Hepatocyte (in vitro differentiated cells): ENCODE data around the gene MED9.

ENCODE experiments used
- CTCF ChIP-seq: fragments of 200-600 bp; sonication (generic); IDR thresholded peaks from 2 replicates; pipeline ENCODE4 v1.5.1; 2016; ENCODE audit warnings: antibody characterized with exemption, mild to moderate bottlenecking; ENCODE audit not compliant: poor library complexity
- EZH2 ChIP-seq: fragments of 200-600 bp; sonication (generic); IDR thresholded peaks from 2 replicates; pipeline ENCODE4 v1.6.1; 2016; ENCODE audit warnings: antibody characterized with exemption, mild to moderate bottlenecking, borderline replicate concordance
- EZH2phosphoT487 ChIP-seq: fragments of 200-600 bp; sonication (generic); IDR thresholded peaks from one replicate; pipeline ENCODE4 v1.6.1; 2018; ENCODE audit warnings: antibody characterized with exemption, mild to moderate bottlenecking, low read depth, moderate library complexity; ENCODE audit not compliant: unreplicated experiment, severe bottlenecking

GRCh38 chr17:17476865-17477467 is at the start of gene MED9:
- TF ChIP-seq CTCF (no peak), EZH2 (no peak), EZH2phosphoT487 (no peak)
